Activated naive CD8-positive, alpha-beta T cell (primary cell): Measurements from ENCODE around the gene ARF1.
A peak's percentile ranks its signal among the peaks of the same experiment; 100 is the strongest.

Source experiments
- H3K27ac Mint-ChIP-seq: one replicate; pipeline ENCODE4 v1.8.0; 2021; ENCODE audit warnings: mixed read lengths
- H3K27me3 Mint-ChIP-seq: one replicate; pipeline ENCODE4 v1.8.0; 2021; ENCODE audit warnings: mixed read lengths
- H3K36me3 Mint-ChIP-seq: one replicate; pipeline ENCODE4 v1.8.0; 2021; ENCODE audit warnings: mixed read lengths
- H3K4me1 Mint-ChIP-seq: one replicate; pipeline ENCODE4 v1.8.0; 2021; ENCODE audit warnings: low read depth, mixed read lengths
- H3K4me3 Mint-ChIP-seq: one replicate; pipeline ENCODE4 v1.8.0; 2021; ENCODE audit warnings: mild to moderate bottlenecking, mixed read lengths
- H3K9me3 Mint-ChIP-seq: one replicate; pipeline ENCODE4 v1.8.0; 2021; ENCODE audit warnings: low read depth, mixed read lengths

The ARF1 gene

DNA sequence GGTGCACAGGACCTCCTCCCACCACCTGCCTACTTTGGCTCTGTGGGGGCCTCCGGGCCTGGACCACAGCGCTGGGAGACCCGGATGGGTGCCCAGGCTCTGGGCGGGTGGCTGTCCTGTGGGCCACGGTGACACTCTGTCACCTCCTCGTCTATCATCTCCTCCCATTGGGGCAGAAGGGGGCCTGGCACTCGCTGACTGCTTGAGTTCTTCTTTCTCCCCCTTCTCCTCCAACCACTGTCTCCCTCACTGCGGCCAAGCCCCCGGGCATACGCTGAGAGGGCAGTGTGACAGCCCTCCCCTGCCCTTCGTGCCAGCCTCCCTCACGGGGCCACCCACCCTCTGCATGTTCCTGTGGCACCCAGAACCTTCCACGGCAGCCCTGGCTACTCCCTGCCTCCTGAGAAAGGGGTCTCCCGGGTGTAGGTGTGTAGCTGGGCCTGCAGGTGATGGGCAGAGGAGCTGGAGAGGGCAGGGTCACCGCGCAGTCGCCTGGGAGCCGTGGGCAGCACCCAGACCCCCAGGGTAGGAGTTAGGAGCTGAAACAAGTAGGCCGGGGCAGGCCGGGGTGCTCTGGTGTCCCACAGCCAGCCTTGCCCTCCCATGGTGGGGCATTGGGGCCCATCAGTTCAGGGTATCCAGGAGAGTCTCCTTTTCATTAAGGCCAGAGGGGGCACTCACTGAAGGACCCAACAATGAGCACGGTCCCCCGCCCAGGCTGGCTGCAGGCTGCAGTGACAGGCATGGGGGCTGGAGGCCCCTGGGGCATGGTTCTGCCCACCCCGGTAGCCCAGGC, 9.2 kb upstream of the ARF1 start:
- Mint-ChIP-seq H3K27me3 (no peaks in the 10 kb centered on the region), H3K4me3 (no peak overlapping the region), H3K36me3 (no peaks in the 10 kb centered on the region), H3K9me3 (no peaks in the 10 kb centered on the region), H3K27ac (no peak overlapping the region), H3K4me1 (peaks cover 1% of the 10 kb centered on the region)

- H3K4me1 Mint-ChIP-seq: peaks cover 1% of the 10 kb centered on the region
- H3K4me3 Mint-ChIP-seq: no peak overlapping the region
- no peaks in the 10 kb centered on the region for H3K36me3 Mint-ChIP-seq
- no peaks in the 10 kb centered on the region for H3K9me3 Mint-ChIP-seq
- no peak overlapping the region for H3K27ac Mint-ChIP-seq
- no peaks in the 10 kb centered on the region for H3K27me3 Mint-ChIP-seq
Measured at GRCh38 chr1:228073857-228074545, 8.5 kb upstream of the ARF1 start.

DNA sequence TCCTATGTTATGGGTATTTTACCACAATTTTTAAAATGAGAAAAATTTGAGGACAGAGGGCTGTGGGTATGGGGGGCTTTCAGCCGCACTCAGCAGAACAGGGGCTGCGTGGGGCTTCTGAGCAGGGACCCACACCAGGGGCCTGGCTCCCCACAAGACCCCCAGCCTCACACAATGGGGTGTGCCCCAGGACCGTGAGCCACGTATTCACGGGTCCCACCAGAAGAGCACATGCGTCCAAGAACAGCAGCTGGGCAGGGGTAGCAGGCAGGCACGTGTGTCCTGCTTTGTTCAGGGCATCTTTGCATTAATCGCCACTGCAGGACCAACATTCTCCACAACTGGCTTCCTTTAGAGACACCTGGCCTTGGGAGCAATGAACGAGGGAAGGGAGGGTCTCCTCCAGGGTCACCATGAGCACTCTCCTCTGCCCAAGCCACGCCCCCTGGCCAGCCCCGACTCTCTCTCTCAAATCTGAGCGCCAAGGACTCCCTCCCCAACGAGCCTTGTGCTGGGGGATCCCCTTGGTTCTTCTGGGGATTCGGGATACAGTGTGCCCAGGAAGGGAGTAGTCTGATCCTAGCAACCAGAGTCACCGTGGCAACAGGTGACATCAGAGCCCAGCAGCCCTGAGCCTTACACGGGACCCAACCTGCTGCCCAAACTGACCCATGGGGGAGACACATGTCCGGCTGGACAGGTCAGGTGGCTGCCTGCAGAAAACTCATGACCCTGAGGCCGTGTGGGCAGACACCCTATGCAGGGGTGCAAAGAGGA, 7.4 kb upstream of the ARF1 start:
- H3K4me3 Mint-ChIP-seq: no peak overlapping the region
- H3K27me3 Mint-ChIP-seq: no peaks in the 10 kb centered on the region
- H3K36me3 Mint-ChIP-seq: no peaks in the 10 kb centered on the region
- H3K27ac Mint-ChIP-seq: no peak overlapping the region
- H3K4me1 Mint-ChIP-seq: peaks cover 3% of the 10 kb centered on the region
- H3K9me3 Mint-ChIP-seq: no peaks in the 10 kb centered on the region

GRCh38 chr1:228075801-228076271, 6.7 kb upstream of the ARF1 start:
- H3K4me3 Mint-ChIP-seq: no peak overlapping the region
- H3K4me1 Mint-ChIP-seq: peaks cover 3% of the 10 kb centered on the region
- no peaks in the 10 kb centered on the region for H3K9me3 Mint-ChIP-seq
- no peak overlapping the region for H3K27ac Mint-ChIP-seq
- H3K27me3 Mint-ChIP-seq: no peaks in the 10 kb centered on the region
- no peaks in the 10 kb centered on the region for H3K36me3 Mint-ChIP-seq

DNA sequence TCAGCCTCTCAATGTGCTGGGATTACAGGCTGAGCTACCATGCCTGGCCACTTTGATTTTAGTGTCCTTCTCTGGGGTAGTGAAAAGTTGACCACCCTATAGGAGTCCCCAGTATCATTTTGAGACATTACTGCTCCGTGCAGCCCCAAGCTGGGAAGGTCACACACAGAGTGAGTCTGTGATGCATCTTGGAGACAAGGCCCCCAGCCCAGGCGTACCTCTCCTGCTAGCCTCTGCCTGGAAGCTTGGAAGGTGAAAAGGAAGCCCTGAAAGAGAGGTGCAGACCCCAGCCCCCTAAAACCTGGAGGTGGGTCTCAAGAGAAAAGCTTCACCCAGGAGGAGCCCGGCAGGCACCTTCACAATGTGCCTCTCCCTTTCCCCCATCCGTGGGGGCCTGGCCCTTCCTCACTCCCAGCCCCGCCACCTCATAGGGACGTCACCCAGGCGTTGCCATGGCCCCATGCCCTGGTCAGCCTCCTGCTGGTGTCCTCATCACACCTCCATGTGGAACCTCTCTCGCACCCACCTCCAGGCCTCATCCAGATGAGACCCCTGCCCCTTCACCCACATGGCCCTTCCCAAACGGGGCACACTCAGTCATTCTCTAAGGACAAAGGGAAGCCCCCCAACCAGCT, 5.6 kb upstream of the ARF1 start:
- H3K4me1 Mint-ChIP-seq: peaks cover 6% of the 10 kb centered on the region
- H3K36me3 Mint-ChIP-seq: no peaks in the 10 kb centered on the region
- H3K9me3 Mint-ChIP-seq: no peaks in the 10 kb centered on the region
- no peaks in the 10 kb centered on the region for H3K27me3 Mint-ChIP-seq
- H3K4me3 Mint-ChIP-seq: no peak overlapping the region
- H3K27ac Mint-ChIP-seq: no peak overlapping the region

DNA sequence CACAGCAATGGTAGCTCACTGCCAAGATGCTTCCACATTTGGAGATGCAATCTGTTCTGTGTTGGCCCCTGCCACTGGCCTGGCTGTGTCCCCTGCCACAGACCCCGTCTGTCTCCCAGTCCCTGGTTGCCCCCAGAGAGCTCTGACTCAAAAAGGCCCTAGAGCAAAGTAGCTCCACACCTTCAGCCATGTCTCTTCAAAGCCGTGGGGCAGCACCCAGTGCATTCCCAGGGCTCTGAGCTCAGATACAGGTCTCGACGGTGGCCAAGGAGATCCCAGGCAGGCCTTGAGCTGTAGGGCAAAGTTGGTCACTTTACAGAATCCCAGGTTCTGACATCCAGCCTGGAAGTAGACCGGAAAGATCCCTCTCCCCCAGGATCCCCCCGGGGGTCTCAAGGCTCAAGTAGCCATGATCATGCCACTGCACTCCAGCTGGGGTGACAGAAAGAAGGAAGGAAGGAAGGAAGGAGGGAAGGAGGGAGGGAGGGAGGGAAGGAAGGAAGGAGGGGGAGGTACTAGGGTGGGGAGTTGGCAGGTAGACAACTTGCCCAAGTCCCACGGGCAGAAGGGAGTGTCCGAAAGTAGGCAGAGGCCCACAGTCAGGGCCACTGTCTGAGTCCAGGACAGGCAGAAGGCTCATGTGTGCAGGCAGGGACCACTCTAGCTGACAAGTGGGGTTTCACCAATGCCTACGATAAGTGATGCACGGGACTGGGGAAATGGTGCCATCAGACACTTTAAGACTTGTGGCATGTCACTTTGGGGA, 4.8 kb upstream of the ARF1 start:
- H3K4me1 Mint-ChIP-seq: peaks cover 6% of the 10 kb centered on the region
- no peak overlapping the region for H3K4me3 Mint-ChIP-seq
- H3K27ac Mint-ChIP-seq: no peak overlapping the region
- no peaks in the 10 kb centered on the region for H3K9me3 Mint-ChIP-seq
- H3K36me3 Mint-ChIP-seq: no peaks in the 10 kb centered on the region
- H3K27me3 Mint-ChIP-seq: no peaks in the 10 kb centered on the region

GRCh38 chr1:228079013-228079412, 3.5 kb upstream of the ARF1 start:
- Mint-ChIP-seq H3K4me1 (peaks cover 7% of the 10 kb centered on the region), H3K27me3 (no peaks in the 10 kb centered on the region), H3K4me3 (no peak overlapping the region), H3K36me3 (no peaks in the 10 kb centered on the region), H3K9me3 (no peaks in the 10 kb centered on the region), H3K27ac (peak overlapping the region; percentile 50)

DNA sequence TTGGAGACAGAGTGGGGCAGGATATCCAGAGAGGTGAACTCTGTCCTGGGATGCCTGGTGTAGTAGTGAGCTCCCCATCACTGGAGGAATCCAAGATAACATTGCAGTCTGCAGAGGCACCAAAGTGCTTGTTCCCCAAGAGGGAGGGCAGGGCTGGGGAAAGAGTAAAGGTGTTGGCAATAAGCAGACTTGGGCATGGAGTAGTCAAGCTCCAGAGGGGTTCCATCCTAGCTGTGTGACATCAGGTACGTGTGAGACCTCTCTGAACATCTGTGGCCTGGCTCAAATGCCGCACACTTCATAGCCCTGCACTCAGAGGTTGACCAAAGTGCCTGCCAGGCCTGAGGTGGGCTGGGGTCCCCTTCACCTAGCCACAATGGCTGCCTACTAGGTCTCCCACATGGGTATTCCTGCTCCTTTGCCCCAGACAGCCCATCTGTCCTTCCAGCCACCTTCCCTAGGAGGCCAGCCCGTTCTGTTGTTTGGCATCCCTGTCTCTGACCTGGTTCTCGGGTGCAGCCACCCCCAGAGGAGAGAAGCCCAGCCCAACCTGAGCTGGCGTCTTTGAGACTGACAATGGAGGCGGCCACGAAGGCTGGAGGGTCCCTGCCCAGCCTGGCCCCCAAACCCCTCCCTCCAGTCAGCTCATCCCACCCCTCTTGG, 2.8 kb upstream of the ARF1 start:
- Mint-ChIP-seq H3K27ac (no peak overlapping the region), H3K36me3 (peaks cover 4% of the 10 kb centered on the region), H3K4me1 (peaks cover 13% of the 10 kb centered on the region), H3K9me3 (no peaks in the 10 kb centered on the region), H3K4me3 (no peak overlapping the region), H3K27me3 (no peaks in the 10 kb centered on the region)

DNA sequence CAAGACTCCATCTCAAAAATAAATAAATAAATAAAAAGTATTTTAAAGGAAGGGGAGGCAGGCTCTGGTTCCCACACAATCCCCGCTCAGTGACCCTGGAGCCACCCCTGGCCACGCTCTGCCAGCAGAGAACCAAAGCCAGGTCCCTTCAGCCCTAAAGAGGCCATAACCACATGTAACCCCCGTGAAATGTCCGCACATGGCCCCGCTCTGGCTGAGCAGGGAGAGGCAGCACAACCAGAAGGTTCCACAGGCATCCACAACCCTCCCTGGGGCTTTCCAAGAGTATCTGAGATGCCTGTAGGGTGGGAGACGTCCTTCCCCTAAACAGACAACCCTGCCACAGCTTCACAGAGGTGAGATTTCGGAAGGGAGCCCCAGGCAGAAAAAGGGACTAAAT, 1.4 kb upstream of the ARF1 start:
- Mint-ChIP-seq H3K27ac (peak overlapping the region; percentile 41), H3K9me3 (no peaks in the 10 kb centered on the region), H3K27me3 (no peaks in the 10 kb centered on the region), H3K4me3 (peak overlapping the region; percentile 88), H3K4me1 (peaks cover 27% of the 10 kb centered on the region), H3K36me3 (peaks cover 7% of the 10 kb centered on the region)

DNA sequence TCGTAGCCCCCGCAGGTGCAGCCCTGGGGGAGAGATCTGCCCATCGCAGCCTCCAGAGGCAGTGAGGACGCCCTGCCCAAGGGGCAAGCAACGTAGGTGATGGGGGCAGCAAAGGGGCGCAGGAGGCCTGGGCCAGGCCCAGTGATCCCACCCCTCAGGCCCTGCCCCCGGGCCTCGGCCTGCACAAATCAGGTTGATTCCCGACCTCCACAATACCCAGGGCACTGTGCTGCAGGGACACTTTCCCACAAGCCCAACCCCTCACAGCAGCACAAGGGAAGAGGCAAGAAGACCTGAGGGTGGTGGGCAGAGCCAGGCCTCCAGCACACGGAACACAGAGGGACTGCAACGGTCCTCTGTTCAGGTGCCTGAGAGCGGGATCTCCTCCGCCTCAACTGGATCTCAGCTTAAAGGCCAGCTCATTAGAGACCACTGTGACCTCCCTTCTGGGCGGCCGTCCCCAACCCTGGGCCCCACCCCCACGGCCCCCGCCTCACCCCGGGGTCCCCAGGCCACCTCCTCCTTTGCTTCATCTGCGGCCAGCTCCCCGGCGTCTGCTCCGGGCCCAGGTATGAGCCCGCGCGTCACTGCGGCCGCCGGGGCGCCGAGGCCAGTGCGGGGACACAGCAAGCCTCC, 812 bp upstream of the ARF1 start:
- Mint-ChIP-seq H3K4me1 (peaks cover 31% of the 10 kb centered on the region), H3K36me3 (peaks cover 7% of the 10 kb centered on the region), H3K27me3 (no peaks in the 10 kb centered on the region), H3K4me3 (peak overlapping the region; percentile 88), H3K9me3 (no peaks in the 10 kb centered on the region), H3K27ac (peak overlapping the region; percentile 61)

GRCh38 chr1:228082918-228083870, 686 bp downstream of the ARF1 start:
- H3K4me3 Mint-ChIP-seq: peak overlapping the region; percentile 94
- H3K27ac Mint-ChIP-seq: peak overlapping the region; percentile 96
- H3K9me3 Mint-ChIP-seq: no peaks in the 10 kb centered on the region
- H3K36me3 Mint-ChIP-seq: peaks cover 12% of the 10 kb centered on the region
- H3K27me3 Mint-ChIP-seq: no peaks in the 10 kb centered on the region
- peaks cover 45% of the 10 kb centered on the region for H3K4me1 Mint-ChIP-seq

- Mint-ChIP-seq H3K36me3 (peaks cover 12% of the 10 kb centered on the region), H3K4me1 (peaks cover 52% of the 10 kb centered on the region), H3K9me3 (no peaks in the 10 kb centered on the region), H3K27me3 (no peaks in the 10 kb centered on the region), H3K4me3 (peak overlapping the region; percentile 94), H3K27ac (peak overlapping the region; percentile 96)
Measured at GRCh38 chr1:228083871-228084278, 1.4 kb downstream of the ARF1 start.
